Muscle layer of duodenum (tissue), 2 donors: ENCODE results near the gene CSN2.
"Not testable (repeated sequence)": the region's sequence is repeated elsewhere in the genome, so short reads cannot be mapped to it uniquely, and the experiment has no call there.

Experiments used
- H3K27ac ChIP-seq: one replicate; pipeline ENCODE4 v1.7.0; 2013; ENCODE audit warnings: mild to moderate bottlenecking, low read length
- H3K27me3 ChIP-seq: one replicate; pipeline ENCODE4 v1.7.0; 2013; ENCODE audit warnings: low read depth, mild to moderate bottlenecking, control low read depth, low read length
- H3K36me3 ChIP-seq, 2 donors: one replicate each; pipeline ENCODE4 v1.7.0; 2013; ENCODE audit warnings: low read length in 2 of 2, control low read depth in 1 of 2, mild to moderate bottlenecking in 1 of 2; ENCODE audit not compliant: insufficient read depth in 2 of 2, control insufficient read depth in 1 of 2
- H3K4me1 ChIP-seq, 2 donors: one replicate each; pipeline ENCODE4 v1.7.0; 2013; ENCODE audit warnings: low read length in 2 of 2, mild to moderate bottlenecking in 2 of 2, control low read depth in 1 of 2, moderate library complexity in 1 of 2; ENCODE audit not compliant: insufficient read depth in 2 of 2, control insufficient read depth in 1 of 2
- H3K4me3 ChIP-seq, 2 donors: one replicate each; pipeline ENCODE4 v1.7.0; 2013; ENCODE audit warnings: low read length in 2 of 2, low read depth in 1 of 2, mild to moderate bottlenecking in 1 of 2
- H3K9me3 ChIP-seq, 2 donors: one replicate each; pipeline ENCODE4 v1.7.0; 2013; ENCODE audit warnings: low read length in 2 of 2, control low read depth in 1 of 2, mild to moderate bottlenecking in 1 of 2; ENCODE audit not compliant: control insufficient read depth in 1 of 2
- donor health status: healthy.

CSN2 gene

GRCh38 chr4:69970071-69970470, 4.5 kb upstream of the CSN2 start:
- Histone ChIP-seq H3K4me3 (no peak overlapping the region), H3K27me3 (no peaks in the 10 kb centered on the region), H3K36me3 (no peaks in the 10 kb centered on the region), H3K27ac (no peak overlapping the region), H3K9me3 (no peaks in the 10 kb centered on the region), H3K4me1 (no peaks in the 10 kb centered on the region)

GRCh38 chr4:69957209-69957608, 8.3 kb downstream of the CSN2 start:
- no peaks in the 10 kb centered on the region for H3K4me1 ChIP-seq
- no peaks in the 10 kb centered on the region for H3K27me3 ChIP-seq
- H3K9me3 ChIP-seq: no peaks in the 10 kb centered on the region
- no peaks in the 10 kb centered on the region for H3K36me3 ChIP-seq
- no peak overlapping the region for H3K27ac ChIP-seq
- no peak overlapping the region for H3K4me3 ChIP-seq

GRCh38 chr4:69951602-69952001, 13.9 kb downstream of the CSN2 start:
- H3K36me3 ChIP-seq: no peaks in the 10 kb centered on the region
- no peak overlapping the region for H3K27ac ChIP-seq
- H3K4me1 ChIP-seq: no peaks in the 10 kb centered on the region
- no peak overlapping the region for H3K4me3 ChIP-seq
- peaks cover 0 to 3% of the 10 kb centered on the region in 2 donors for H3K9me3 ChIP-seq
- no peaks in the 10 kb centered on the region for H3K27me3 ChIP-seq

- H3K36me3 ChIP-seq: no peaks in the 10 kb centered on the region
- H3K27ac ChIP-seq: no peak overlapping the region
- no peaks in the 10 kb centered on the region for H3K4me1 ChIP-seq
- H3K27me3 ChIP-seq: no peaks in the 10 kb centered on the region
- no peak overlapping the region for H3K4me3 ChIP-seq
- no peaks in the 10 kb centered on the region for H3K9me3 ChIP-seq
Measured at GRCh38 chr4:69936566-69936965, 29.0 kb downstream of the CSN2 start.

GRCh38 chr4:69934150-69934549, 31.4 kb downstream of the CSN2 start:
- Histone ChIP-seq H3K9me3 (no peaks in the 10 kb centered on the region), H3K4me3 (no peak overlapping the region), H3K27ac (no peak overlapping the region), H3K27me3 (no peaks in the 10 kb centered on the region), H3K4me1 (no peaks in the 10 kb centered on the region), H3K36me3 (no peaks in the 10 kb centered on the region)

- no peaks in the 10 kb centered on the region for H3K9me3 ChIP-seq
- H3K4me1 ChIP-seq: no peaks in the 10 kb centered on the region
- H3K27ac ChIP-seq: no peak within 1 kb of the TSS
- H3K4me3 ChIP-seq: no peak within 1 kb of the TSS
- H3K27me3 ChIP-seq: no peaks in the 10 kb centered on the region
- H3K36me3 ChIP-seq: no peaks in the 10 kb centered on the region
Measured at GRCh38 chr4:69930768-69931167, 34.8 kb downstream of the CSN2 start, which contains the start of gene CSN1S1. TSS of gene CSN1S1 (plus strand) at chr4:69931068. CDS start at chr4:69932556, 1,488 bp downstream.

- H3K4me1 ChIP-seq, H3K4me3 ChIP-seq, H3K27me3 ChIP-seq, H3K36me3 ChIP-seq, H3K9me3 ChIP-seq, H3K27ac ChIP-seq: not testable (repeated sequence)
Measured at GRCh38 chr4:69923782-69924410, 41.6 kb downstream of the CSN2 start.

GRCh38 chr4:69920874-69921273, 44.7 kb downstream of the CSN2 start:
- H3K27ac ChIP-seq: no peak overlapping the region
- no peaks in the 10 kb centered on the region for H3K4me1 ChIP-seq
- H3K9me3 ChIP-seq: no peaks in the 10 kb centered on the region
- no peaks in the 10 kb centered on the region for H3K27me3 ChIP-seq
- H3K4me3 ChIP-seq: no peak overlapping the region
- H3K36me3 ChIP-seq: no peaks in the 10 kb centered on the region

- Histone ChIP-seq H3K4me1 (no peaks in the 10 kb centered on the region), H3K4me3 (no peak overlapping the region), H3K27me3 (no peaks in the 10 kb centered on the region), H3K27ac (no peak overlapping the region), H3K36me3 (no peaks in the 10 kb centered on the region), H3K9me3 (no peaks in the 10 kb centered on the region)
Measured at GRCh38 chr4:69910016-69910782, 55.3 kb downstream of the CSN2 start.

GRCh38 chr4:69909195-69909594, 56.3 kb downstream of the CSN2 start:
- no peak overlapping the region for H3K4me3 ChIP-seq
- no peaks in the 10 kb centered on the region for H3K36me3 ChIP-seq
- H3K9me3 ChIP-seq: no peaks in the 10 kb centered on the region
- H3K27ac ChIP-seq: no peak overlapping the region
- no peaks in the 10 kb centered on the region for H3K27me3 ChIP-seq
- H3K4me1 ChIP-seq: no peaks in the 10 kb centered on the region

- Histone ChIP-seq H3K4me3 (no peak overlapping the region), H3K9me3 (no peaks in the 10 kb centered on the region), H3K36me3 (no peaks in the 10 kb centered on the region), H3K4me1 (no peaks in the 10 kb centered on the region), H3K27ac (no peak overlapping the region), H3K27me3 (no peaks in the 10 kb centered on the region)
Measured at GRCh38 chr4:69907151-69907550, 58.4 kb downstream of the CSN2 start.
